Stimulated activated CD4-positive, alpha-beta T cell treated with anti-CD3 and anti-CD28 coated beads, TNF-alpha, amount 100 ng/mL, for 4 hours (primary cell): ENCODE results near the gene DENND6B.

Source experiments
- DNase-seq, 3 experiments: peaks; one replicate each; pipeline ENCODE4 v3.0.0-alpha.2; 2020; ENCODE audit warnings: low read depth in 3 of 3

The DENND6B gene

DNA sequence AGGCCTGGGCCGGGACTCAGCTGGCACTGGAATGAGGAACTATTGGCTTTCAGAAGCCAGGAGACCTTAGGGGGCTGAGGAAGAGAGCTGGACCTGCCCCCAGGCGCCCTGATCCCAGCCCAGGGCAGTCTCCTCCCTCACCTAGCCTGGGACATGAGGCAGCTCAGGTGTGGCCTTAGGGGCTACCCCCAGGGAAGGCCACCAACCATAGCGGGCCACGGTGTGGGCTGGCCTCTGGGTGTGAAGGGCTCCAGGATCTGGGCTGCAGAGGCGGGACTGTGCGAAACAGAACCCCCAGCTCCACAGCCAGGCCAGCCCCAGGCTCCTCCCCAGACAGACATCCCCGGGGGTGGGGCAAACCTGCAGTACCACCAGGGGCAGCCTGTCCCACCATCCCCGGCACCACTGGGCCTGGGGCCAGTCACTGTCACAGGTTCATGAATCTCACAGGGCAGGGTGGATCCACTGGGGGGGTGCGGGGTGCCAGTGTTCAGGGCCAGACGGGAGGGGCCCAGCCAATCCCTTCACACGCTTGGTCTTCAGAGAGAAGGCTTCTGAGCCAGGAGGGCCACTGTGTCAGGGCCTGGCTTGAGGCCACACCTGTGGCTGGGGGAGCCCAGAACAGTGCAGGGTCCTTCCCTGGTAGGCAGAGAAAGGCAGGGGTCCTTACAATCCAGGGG, 22.8 kb downstream of the DENND6B start:
- DNase-seq, result no peak

DNA sequence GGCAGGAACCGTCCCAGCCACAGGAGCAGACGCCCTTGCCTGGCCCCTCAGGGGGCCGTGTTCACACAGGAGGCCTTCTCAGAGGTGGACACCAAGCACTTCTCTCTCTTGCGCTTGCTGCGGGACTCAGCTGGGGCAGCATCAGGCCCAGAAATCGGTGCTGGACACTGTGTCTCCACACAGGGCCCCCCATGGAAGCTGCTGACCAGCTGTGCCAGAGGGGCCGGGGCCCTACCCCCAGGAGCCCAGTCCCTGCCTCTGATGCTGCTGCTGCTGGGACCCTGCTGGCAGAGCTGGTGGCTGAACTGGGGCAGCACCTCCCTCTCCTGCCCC, 23.3 kb downstream of the DENND6B start:
- no peak for DNase-seq

GRCh38 chr22:50302564-50302963, 24.2 kb downstream of the DENND6B start:
- no peak for DNase-seq

- no peak for DNase-seq
Measured at GRCh38 chr22:50302041-50302541, 24.7 kb downstream of the DENND6B start.

- DNase-seq, result no peak
Measured at GRCh38 chr22:50301581-50301991, 25.2 kb downstream of the DENND6B start.

GRCh38 chr22:50300620-50301257, 26.1 kb downstream of the DENND6B start:
- no peak for DNase-seq

DNA sequence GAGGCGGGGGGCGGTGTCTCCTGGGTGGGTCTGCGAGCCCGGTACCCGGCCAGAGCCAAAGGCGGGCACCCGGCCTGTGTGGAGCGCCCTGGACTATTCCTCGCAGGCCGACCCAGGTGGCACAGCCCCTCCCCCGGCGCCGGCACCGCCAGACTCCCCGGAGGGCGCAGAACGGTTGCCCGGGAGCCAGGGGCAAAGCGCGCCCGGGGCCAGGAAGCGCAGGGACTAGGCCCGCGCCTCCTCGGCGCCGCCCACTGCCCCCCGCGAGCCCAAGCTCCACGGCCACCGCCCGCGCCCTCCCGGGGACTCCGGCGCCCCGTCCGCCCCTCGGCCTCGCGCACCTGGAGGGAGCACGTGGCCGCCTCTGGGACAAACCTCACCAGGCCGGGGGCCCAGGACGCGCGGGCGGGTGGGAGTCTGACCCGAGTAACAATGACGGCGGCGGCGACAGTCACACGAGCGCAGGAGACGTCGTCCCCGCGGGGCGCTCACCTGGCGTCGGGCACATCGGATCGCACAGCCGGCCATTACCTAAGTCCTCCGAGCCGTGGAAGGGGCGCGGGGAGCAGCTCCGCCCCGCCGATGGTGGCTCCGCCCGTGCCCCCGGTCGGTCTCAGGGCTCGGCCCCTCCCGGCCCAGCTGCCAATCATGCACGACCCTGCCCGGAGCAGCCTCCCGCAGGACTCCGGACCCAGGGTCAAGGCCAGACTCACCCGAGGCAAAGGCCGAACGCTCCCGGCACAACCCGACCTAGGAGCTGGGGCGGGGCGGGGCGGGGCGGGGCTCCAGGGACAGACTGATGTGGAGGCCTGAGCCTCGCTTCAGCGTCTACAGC, 26.8 kb downstream of the DENND6B start:
- DNase-seq, result no peak

DNA sequence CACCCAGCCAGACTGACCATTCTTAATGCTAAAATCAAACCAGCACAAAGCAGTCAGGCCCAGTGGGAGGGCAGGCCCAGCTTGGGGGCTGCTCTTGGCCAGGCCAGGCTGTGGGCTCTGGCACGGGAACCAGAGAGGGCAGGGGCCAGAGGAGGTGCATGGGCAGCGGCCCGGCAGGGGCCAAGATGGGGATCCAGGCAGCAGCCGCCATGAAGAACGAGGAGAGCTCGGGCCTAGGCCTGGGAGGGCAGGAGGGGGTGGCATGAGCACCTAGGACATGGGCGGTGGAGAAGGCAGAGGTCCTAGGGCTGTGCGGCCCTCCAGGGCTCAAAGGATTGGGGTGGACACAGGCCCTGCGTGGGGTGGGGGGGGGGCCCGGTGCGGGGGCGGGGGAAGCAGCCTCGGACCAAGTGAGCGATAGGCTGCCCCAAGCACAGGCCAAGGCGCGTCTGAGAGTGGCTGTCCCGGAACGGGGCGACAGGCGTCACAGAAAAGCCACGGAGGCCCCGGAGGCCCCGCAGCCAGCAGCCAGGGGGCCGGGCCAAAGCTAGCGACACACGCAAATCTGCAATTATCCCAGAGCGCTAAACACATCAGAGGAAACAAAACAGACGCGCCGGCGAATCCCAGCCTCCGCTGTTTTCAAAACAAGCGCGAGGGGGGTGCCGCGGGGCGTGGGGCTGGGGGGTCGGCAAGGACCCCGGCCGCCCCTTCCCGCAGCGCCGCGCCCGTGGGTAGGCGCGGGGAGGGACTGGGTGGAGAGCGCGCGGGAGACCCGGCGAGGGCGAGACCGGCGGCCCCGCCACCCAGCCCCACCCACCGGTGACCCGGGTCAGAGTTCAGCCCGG, 27.7 kb downstream of the DENND6B start:
- DNase-seq, result no peak

- DNase-seq, result no peak
Measured at GRCh38 chr22:50298266-50298637, 28.6 kb downstream of the DENND6B start.

DNA sequence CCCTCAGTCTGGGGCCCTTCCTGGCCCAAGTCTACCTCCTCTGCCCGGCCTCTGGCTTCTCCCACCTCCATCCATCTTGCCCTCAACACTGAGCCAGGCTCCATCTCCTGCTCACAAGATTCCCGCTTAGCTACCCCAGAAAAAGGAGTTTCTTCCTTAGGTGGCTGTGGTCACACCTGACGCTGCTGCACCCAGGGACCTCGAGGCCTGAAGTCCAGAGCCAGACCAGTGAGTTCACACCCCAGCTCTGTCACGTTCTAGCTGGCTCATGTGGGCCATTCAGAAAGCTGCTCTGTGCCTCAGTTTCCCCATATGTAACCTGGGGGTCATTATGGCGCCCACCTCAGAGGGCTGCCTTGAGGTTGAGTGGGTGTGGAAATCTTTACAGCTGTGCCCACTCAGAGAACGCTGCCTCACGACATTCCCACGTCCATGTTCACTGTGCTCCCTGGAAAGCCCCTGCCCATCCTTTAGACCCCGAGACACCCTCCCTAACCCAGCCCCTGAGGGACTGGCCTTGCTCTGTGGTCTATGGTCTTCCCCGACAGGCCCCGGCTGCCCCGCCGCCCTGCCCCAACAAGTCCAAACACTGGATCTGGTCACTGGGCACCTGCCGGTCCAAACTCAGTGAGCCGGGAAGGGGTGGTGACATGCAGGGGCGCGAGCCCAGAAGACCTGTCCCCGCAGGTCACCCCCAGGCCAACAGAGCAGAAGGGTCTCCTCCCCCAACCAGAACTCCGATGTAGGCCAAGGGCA, 29.1 kb downstream of the DENND6B start:
- DNase-seq, result no peak

DNA sequence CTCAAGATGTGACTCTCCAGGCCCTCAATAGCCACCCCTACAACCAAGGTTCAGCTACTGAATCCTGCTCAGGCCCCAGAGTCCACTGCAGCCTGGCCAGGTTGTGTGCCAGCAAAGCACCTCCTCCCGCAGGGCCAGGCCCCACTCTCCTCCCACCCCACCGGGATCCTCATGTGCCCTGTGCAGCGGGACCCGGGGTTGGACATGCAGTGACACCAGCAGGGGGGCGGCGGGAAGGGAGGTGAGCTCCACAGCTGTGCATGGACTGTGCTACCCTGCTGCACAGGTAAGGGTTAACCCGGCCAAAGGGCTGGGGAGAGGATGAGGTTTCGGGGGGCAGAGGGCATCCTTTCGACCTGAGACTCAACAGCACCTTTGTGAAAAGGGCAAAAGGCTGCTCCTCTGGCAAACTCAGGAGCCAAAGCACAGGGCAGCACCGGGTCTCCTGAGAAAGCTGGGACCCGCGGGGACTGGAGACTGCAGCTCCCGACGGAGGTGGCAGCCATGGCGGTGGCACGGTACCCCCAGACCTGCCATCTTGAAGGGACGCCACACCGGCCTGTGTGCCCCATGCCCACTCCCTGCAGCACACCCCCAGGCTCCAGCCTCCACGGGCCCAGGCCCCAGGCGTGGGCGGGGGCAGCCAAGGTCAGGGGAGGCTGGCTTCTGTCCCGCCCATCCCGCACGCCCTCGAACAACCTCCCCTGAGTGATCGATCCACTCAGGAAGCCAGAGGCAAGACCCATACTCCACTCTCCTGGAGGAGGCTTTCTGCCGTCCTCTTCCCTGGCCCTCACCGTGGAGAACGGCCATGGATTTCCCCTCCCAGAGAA, 29.9 kb downstream of the DENND6B start:
- DNase-seq, result no peak

- no peak for DNase-seq
Measured at GRCh38 chr22:50294319-50294656, 32.5 kb downstream of the DENND6B start.

DNA sequence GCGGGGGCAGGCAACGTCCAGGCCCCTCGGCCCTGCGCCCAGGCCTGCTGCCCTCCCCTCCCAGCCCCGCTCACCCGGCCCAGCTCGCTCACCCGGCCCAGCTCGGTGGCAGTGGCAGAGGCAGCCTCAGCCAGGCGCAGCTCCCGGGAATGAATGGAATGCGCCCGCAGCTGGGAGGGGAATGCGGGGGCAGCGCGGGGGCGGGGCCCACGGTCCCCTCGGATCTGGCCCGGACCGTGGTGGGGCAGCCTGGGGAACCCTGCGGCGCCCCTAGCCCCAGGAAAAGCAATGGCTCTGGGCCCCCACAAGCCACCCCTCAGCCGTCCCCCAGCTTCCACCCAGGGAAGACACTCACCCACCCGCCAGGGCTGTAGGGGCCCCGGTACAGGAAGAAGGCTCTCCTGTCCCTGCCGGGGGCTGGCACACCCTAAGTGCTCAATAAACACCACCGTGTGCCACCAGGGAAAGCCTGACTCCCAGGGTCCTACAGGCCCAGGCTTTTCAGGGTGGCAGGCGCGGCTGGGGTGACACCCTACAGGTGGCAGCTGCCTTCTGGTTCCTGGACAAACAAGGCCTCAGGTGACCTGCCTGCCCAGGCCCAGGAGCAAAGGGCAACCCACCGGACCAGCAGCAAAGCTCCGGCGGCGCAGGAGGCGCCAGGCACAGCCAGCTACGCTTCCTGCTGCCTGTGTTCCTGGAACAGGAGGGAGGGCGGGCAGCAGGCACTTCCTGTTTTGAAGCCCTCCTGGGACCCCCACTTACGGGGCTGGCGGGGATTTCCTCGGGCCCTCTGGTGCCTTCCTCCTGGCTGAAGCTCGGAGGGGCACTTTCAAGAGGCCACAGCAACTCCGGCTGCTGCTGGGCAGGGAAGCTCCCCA, 33.1 kb downstream of the DENND6B start:
- no peak for DNase-seq

GRCh38 chr22:50292643-50293440, 34.0 kb downstream of the DENND6B start:
- no peak for DNase-seq

GRCh38 chr22:50289942-50290630, 36.7 kb downstream of the DENND6B start:
- no peak for DNase-seq

- no peak for DNase-seq
Measured at GRCh38 chr22:50289151-50289941, 37.5 kb downstream of the DENND6B start.

GRCh38 chr22:50287731-50288130, 39.1 kb downstream of the DENND6B start:
- no peak for DNase-seq
